ENCODE results near the gene CNPPD1.

CNPPD1 gene

GRCh38 chr2:219131744-219132143 is 45.0 kb downstream of the CNPPD1 start:
- H3K27me3 ChIP-seq (ENCODE audit: insufficient read depth, poor library complexity, severe bottlenecking): no peaks in the 10 kb centered on the region
- no peak overlapping the region for H3K4me3 ChIP-seq (replicated peaks; ENCODE audit: insufficient read depth, low read length)
- no peak overlapping the region for H3K27ac ChIP-seq (replicated peaks)
- no peak for DNase-seq (ENCODE audit: low read depth in 1 of 2, low spot score in 1 of 2)
- TF ChIP-seq POLR2AphosphoS5 (IDR thresholded peaks at IDR 0.05; ENCODE audit: low read depth) (no peak), GABPA (IDR thresholded peaks at IDR 0.05; ENCODE audit: low read depth) (no peak), SPI1 (IDR thresholded peaks at IDR 0.05; ENCODE audit: borderline replicate concordance, low read depth) (no peak)
- TF ChIP-seq, protein P1, sequence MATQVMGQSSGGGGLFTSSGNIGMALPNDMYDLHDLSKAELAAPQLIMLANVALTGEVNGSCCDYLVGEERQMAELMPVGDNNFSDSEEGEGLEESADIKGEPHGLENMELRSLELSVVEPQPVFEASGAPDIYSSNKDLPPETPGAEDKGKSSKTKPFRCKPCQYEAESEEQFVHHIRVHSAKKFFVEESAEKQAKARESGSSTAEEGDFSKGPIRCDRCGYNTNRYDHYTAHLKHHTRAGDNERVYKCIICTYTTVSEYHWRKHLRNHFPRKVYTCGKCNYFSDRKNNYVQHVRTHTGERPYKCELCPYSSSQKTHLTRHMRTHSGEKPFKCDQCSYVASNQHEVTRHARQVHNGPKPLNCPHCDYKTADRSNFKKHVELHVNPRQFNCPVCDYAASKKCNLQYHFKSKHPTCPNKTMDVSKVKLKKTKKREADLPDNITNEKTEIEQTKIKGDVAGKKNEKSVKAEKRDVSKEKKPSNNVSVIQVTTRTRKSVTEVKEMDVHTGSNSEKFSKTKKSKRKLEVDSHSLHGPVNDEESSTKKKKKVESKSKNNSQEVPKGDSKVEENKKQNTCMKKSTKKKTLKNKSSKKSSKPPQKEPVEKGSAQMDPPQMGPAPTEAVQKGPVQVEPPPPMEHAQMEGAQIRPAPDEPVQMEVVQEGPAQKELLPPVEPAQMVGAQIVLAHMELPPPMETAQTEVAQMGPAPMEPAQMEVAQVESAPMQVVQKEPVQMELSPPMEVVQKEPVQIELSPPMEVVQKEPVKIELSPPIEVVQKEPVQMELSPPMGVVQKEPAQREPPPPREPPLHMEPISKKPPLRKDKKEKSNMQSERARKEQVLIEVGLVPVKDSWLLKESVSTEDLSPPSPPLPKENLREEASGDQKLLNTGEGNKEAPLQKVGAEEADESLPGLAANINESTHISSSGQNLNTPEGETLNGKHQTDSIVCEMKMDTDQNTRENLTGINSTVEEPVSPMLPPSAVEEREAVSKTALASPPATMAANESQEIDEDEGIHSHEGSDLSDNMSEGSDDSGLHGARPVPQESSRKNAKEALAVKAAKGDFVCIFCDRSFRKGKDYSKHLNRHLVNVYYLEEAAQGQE (IDR thresholded peaks at IDR 0.05; ENCODE audit: insufficient replicate concordance, low read depth): no peak
- TF ChIP-seq, protein P2, sequence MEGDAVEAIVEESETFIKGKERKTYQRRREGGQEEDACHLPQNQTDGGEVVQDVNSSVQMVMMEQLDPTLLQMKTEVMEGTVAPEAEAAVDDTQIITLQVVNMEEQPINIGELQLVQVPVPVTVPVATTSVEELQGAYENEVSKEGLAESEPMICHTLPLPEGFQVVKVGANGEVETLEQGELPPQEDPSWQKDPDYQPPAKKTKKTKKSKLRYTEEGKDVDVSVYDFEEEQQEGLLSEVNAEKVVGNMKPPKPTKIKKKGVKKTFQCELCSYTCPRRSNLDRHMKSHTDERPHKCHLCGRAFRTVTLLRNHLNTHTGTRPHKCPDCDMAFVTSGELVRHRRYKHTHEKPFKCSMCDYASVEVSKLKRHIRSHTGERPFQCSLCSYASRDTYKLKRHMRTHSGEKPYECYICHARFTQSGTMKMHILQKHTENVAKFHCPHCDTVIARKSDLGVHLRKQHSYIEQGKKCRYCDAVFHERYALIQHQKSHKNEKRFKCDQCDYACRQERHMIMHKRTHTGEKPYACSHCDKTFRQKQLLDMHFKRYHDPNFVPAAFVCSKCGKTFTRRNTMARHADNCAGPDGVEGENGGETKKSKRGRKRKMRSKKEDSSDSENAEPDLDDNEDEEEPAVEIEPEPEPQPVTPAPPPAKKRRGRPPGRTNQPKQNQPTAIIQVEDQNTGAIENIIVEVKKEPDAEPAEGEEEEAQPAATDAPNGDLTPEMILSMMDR (IDR thresholded peaks at IDR 0.05; ENCODE audit: insufficient read depth, low read length): no peak

GRCh38 chr2:219131327-219131726 is 45.4 kb downstream of the CNPPD1 start:
- H3K27ac ChIP-seq (replicated peaks): no peak overlapping the region
- TF ChIP-seq GABPA (IDR thresholded peaks at IDR 0.05; ENCODE audit: low read depth): no peak
- TF ChIP-seq POLR2AphosphoS5 (IDR thresholded peaks at IDR 0.05; ENCODE audit: low read depth): no peak
- TF ChIP-seq, protein P1 (IDR thresholded peaks at IDR 0.05; ENCODE audit: insufficient replicate concordance, low read depth): no peak
- no peak for TF ChIP-seq SPI1 (IDR thresholded peaks at IDR 0.05; ENCODE audit: borderline replicate concordance, low read depth)

GRCh38 chr2:219129589-219129988 is 47.1 kb downstream of the CNPPD1 start:
- no peaks in the 10 kb centered on the region for H3K27me3 ChIP-seq (ENCODE audit: insufficient read depth, poor library complexity, severe bottlenecking)
- DNase-seq (ENCODE audit: low read depth in 1 of 2, low spot score in 1 of 2): no peak
- no peak overlapping the region for H3K27ac ChIP-seq (replicated peaks)
- no peak overlapping the region for H3K4me3 ChIP-seq (replicated peaks; ENCODE audit: insufficient read depth, low read length)
- TF ChIP-seq, protein P2 (IDR thresholded peaks at IDR 0.05; ENCODE audit: insufficient read depth, low read length): no peak
- TF ChIP-seq, protein P1 (IDR thresholded peaks at IDR 0.05; ENCODE audit: insufficient replicate concordance, low read depth): no peak
- no peak for TF ChIP-seq POLR2AphosphoS5 (IDR thresholded peaks at IDR 0.05; ENCODE audit: low read depth)
- no peak for TF ChIP-seq SPI1 (IDR thresholded peaks at IDR 0.05; ENCODE audit: borderline replicate concordance, low read depth)
- no peak for TF ChIP-seq GABPA (IDR thresholded peaks at IDR 0.05; ENCODE audit: low read depth)

More at GRCh38 chr2:219131327-219131726, 45.4 kb downstream of the CNPPD1 start:
- Histone ChIP-seq H3K4me3 (replicated peaks; ENCODE audit: insufficient read depth, low read length) (no peak overlapping the region), H3K27me3 (ENCODE audit: insufficient read depth, poor library complexity, severe bottlenecking) (no peaks in the 10 kb centered on the region)
- no peak for DNase-seq (ENCODE audit: low read depth in 1 of 2, low spot score in 1 of 2)

Data from HL-60 (cell line).